ENCODE results near the gene MELK.

Gene MELK

DNA sequence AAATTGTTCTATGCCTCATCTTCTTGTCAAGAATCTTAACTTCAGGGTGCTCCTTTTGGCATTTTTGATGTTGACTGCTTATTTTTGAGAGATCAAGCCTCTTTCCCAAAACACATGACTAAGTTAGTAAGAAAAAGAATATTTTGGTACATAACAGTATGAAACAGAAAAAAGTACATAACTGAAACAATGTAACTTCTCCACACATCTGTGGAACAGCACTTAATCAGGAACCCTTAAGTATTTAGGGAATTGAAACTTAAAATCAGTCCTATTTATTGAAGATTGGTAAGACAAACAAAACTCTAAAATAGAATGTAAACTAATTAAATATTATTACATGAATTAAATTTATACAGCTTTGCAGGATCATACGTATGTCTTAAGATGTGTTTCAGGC is 103.4 kb downstream of the MELK start:
- no peak for DNase-seq (ENCODE audit: low read depth)

DNA sequence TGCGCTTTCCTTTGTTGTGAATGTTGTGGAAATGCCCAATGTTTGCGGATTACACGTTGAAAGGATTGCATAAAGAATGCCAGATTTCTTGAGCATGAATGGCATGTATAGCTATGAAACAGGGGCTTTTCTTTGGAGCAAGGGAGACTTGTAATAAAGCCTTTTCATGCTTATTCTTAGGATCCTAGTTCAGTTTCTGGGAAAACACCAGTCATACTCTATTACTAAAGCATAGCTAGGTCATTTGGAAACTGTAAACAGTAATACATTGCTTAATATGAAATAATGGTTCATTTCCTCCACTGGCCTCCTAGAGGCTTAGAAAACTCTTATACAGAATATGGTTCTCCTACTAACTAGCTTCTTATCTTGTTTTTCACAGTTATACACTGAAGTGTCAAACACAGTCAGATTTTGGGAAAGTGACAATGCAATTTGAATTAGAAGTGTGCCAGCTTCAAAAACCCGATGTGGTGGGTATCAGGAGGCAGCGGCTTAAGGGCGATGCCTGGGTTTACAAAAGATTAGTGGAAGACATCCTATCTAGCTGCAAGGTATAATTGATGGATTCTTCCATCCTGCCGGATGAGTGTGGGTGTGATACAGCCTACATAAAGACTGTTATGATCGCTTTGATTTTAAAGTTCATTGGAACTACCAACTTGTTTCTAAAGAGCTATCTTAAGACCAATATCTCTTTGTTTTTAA is 104.2 kb downstream of the MELK start:
- DNase-seq (ENCODE audit: low read depth): no peak

DNA sequence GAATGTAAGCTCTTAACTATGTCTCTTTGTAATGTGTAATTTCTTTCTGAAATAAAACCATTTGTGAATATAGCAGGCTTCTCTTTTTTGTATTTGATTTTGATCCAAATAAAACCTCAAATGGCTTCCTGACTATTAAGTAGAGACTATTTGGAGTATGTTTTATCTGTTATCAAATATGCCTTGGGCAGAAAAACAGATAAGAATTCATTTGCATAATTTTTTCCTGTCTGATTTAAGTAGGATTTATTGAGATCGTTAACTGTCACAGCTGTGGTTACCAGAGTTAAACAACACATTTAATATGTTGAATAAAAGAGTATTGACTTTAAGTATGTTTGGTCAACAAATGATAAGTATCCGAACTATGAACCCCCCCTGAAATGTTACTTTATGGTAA is 104.9 kb downstream of the MELK start:
- DNase-seq (ENCODE audit: low read depth): no peak

DNA sequence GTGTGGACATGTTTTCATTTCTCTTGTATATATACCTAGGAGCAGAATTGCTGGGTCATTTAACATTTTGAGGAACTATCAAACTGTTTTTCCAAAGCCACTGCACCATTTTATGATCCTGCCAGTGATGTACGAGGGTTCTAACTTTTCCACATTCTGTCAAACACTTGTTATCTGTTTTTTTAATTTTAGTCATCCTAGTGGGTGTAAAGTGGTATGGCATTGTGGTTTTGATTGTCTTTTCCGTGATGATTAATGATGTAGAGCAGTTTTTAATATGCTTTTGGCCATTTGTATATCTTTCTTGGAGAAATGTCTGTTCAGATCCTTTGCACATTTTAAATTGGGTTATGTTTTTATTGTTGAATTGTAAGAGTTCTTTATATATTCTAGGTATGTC is 107.0 kb downstream of the MELK start:
- DNase-seq (ENCODE audit: low read depth): no peak

DNA sequence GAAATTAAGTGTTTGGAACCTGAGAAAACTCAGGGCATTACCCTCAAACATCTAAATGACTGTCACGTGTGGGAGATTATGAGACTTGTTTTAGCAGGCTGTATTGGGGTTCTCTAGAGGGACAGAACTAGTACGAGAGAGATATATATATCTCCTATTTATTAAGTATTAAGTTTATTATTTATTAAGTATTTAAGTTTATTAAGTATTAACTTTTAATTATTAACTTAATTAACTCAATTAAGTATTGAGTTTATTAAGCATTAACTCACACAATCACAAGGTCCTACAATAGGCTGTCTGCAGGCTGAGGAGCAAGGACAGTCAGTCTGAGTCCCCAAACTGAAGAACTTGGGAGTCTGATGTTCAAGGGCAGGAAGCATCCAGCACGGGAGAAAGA is 113.8 kb downstream of the MELK start:
- DNase-seq (ENCODE audit: low read depth): no peak

DNA sequence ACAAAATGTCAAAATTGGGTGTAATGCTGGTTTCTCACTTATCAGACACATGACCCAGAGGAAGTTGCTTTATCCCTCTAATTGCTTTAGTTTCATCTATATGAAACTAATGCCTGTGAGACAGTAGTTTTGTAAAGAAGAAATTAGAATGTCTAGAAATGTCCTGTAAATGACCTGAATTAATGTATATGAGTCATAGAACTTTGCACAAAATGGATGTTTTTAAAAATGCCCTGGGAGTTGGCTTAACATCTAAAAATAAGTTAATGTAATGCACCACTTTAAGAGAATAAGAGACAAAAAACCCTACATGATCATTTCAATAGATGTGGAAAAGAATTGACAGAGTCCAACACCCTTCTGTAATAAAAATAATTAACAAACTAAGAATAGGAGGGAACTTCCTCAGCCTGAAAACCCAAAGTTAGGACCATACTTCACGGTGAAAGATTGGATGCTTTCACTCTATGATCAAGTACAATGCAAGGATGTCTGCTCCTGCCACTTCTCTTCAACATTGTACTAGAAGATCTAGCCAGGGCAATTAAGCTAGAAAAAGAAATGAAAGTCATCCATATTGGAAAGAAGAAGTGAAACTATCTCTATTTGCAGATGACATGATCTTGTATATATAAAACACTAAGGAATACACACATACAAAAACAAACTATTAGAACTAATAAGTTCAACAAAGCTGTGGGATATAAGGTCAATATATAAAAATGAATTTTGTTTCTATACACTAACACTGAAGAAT is 117.9 kb downstream of the MELK start:
- no peak for DNase-seq (ENCODE audit: low read depth)

DNA sequence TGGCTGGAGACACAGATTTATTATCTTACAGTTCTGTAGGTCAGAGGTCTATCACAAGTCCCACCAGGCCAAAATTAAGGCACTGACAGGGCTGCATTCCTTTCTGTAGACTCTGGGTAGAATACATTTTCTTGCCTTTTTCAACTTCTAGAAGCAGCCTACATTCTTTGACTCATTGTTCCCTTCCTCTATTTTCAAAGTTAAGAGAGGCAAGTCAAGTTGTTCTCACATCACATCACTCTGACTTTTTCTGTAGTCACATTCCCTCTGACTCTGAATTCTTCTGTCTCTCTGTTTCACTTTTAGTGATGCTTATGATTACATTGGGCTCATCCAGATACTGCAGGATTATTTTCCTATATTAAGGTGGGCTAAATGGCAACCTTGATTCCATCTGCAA is 119.0 kb downstream of the MELK start:
- no peak for DNase-seq (ENCODE audit: low read depth)

DNA sequence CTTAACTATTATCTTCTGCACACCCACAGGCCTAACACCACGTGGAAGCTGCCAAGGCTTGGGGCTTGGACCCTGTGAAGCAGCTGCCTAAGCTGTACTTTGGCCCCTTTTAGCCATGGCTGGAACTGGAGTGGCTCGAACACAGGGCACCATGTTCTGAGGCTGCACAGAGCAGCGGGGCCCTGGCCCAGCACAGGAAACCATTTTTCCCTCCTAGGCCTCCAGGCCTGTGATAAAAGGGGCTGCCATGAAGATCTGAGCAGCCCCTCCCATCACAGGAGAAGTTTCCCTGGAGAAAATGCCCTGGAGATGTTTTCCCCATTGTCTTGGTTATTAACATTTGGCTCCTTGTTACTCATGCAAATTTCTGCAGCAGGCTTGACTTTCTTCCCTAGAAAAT is 126.3 kb downstream of the MELK start:
- DNase-seq (ENCODE audit: low read depth): no peak

DNA sequence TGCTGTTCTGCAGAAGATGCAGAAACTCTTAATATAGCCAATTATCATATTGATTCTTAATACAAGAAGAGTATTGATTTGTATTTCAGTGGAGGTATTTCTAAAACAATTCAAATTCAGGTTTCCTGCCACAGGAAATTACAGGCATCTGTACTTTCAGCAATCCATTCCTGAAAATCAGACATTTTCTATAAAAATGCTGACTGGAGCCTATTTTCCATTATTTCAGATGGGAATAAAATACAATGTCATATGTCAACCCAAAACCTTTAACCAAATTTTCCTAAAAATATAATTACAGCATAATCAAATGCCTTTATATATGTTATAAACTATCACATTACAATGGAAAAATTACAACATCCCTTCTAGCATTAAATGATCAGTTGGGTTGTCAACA is 131.5 kb downstream of the MELK start:
- no peak for DNase-seq (ENCODE audit: low read depth)

DNA sequence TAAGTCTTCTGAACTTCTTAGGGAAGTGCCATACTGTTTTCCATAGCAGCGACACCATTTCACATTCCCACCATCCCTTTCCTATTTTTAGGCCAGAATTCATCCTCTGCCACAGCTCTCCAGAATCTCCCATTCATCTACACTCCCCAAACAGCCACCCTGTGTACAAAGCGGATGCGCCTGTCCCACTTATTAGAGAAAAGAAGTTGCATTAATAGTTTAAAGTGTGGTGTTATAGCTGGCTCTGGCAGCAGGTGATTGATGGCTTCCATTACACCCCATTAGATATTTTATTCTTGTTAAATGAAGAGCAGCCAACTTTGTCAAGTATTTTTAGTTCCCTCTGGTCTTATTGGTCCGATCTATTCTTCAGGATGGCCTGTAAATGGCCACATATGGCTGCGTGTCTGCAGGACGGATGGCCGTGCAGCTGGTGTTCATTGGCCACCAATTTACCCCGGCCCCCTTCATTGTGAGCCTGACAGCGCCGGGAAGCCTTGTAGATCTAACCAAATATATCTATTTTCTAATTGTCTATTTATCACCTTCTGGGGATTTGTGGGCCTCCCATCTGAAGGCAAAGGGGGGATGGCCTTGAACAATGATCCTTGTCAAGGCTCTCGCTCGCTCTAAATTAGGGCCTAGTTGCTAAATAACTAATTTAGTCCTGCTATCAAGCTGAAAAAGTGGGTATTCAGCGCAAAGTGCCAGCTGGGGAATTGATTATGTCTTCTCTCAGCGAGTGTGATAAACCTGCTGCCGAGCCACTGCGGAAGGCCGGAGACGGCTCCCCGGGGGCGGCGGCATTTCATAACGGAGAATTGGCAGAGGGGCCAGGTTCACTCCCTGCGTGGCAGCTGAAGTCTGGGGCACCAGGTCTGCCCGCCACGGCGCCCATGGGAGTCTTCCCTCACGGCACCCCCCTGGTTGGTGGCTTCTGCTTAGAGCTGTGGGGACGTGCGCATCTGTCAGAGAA is 141.1 kb downstream of the MELK start:
- no peak for DNase-seq (ENCODE audit: low read depth)

DNA sequence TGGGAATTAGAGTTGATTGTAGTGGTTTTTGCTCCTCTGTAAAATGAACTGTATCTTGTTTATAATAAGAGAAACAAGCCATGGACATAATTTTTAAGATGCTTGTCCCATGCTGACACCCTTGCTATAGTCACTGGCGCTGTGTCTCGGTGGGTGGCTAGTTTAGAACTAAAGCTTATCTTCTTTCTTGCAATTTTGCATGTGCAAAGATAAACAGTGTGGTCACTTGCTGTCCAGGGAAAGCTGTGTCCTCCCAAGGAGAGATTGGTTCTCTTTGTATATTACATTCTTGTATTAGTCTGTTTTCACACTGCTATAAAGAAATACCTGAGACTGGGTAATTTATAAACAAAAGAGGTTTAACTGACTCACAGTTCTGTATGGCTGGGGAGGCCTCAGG is 143.8 kb downstream of the MELK start:
- DNase-seq (ENCODE audit: low read depth): no peak

DNA sequence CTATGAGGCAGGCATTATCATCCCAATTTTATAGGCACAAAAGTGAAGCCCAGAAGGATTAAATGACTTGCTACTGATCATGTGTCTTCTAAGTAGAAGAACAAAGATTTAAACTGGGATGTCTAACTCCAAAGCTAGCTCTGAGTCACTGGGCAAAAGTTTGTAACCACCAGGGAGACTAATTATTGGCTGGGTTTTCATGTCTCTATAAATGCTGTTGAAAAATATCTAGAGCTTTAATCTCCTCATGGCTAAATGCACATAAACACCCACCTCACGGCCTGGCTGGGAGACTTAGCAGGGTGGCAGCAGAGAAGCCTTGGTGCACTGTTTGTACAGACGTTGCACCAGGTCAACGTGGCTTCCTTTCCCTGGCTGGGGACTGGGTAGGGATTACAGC is 144.6 kb downstream of the MELK start:
- DNase-seq (ENCODE audit: low read depth): no peak

DNA sequence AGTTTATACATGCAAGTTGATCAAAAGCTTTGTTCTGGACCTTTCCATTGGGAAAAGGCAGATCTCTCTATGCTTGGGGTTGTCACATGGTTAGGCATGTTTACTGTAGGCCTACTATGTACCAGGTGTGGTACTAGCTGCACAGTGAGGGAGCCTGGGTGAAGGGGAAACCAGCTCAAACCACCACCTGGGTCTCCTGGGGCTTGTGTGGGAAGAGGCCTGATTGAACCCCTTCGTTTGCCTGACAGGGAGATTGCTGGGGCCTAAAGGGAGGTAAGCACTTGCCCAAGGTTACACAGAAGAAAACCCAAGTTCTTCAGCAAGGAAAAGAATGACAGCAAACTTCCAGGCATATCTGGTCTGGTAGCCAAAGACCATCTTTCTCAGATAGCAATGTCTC is 145.9 kb downstream of the MELK start:
- DNase-seq (ENCODE audit: low read depth): no peak

DNA sequence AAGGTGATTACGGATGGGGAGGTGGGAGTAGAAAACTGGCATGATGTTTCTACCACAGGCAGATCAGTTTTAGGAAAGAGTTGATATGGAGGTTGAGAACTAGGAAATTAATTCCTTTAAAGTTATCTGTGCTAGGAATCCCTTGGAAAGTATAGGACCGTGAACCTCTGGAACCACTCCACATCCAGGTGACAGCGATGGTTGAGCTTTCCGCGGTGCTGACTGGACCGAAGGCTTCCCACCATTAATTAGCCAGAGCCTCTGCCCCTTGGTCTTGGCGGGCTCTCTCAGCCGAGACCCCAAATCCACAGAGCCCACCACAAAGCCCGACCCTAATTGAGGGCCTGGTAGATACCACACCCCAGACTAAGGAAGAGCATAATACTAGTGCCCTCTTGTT is 147.3 kb downstream of the MELK start:
- no peak for DNase-seq (ENCODE audit: low read depth)

DNA sequence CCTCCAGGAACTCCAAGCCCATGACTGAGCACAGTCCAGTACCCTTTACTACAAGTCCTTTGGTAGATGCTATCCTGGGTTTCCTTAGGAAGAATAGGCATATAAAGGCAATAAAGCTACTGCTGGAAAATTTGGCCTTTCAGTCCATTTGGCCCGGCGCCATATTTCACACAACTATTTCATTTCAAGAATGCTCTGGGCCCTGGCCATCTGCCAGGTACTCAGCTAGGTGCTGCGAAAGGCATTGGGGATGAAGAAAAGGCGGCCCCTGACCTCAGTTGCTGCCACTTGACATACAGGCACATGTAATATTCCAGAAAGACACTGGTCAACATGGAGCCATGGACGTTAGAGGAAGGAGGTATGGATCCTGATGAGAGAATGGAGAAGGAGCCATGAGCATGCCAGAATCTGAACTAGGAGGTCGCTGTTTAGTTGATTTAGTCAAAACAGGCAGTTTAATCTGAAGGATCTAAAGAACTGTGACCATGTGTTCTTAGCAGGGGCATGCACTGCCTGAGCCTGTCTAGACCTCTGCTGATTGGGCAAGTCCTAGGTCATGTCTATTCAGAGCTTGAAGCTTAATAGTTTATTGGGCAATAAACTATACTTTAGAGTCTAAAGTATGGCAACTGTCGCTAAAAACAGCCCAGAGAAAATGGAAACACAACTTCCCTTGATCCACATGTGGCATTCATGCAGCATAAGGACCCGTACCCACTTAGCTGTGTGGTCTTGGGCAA is 149.3 kb downstream of the MELK start:
- DNase-seq (ENCODE audit: low read depth): no peak

DNA sequence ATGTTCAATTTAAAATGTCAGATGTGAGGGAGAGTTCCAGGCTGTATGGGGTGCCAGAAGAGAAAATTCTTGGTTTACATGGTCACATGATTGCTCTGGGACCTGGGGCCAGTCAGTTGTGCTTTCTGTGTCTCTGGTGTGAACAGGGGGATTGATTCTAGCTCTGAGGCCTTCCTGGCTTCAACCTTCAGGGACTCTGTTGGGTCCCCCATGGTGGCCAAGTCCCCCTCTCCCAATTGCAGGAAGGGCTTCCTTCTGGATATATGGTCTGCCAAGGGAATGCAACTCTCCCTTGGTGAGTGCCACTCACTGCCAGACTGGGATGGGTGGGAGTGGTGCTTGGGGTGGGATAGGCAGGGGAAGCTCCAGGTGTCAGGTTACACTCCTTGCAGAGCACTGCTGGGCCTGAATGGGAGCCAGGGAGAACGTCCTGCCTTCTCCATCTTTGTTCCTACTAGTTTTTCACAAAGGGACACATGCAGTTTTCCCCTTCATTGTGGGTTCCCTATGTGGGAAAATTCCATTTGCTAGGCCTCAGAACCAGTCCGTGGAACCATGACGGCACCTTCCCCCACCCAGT is 153.2 kb downstream of the MELK start:
- no peak for DNase-seq (ENCODE audit: low read depth)

Data from CMK (cell line).